Vagina (tissue), 2 donors: ENCODE data around the gene TMEM130. TPM values are rescaled to one million over a fixed set of nuclear protein-coding genes. Genes with fewer than 3 reads are reported as not detected.

ENCODE experiments used
- DNase-seq, 2 donors: peaks; one replicate each; pipeline ENCODE4 v3.0.0-alpha.2; 2017; ENCODE audit errors: extremely low spot score in 2 of 2
- H3K27ac ChIP-seq: fragments of 200-600 bp; sonication (generic); one replicate; pipeline ENCODE4 v1.5.1; 2019
- H3K27me3 ChIP-seq: fragments of 200-600 bp; sonication (generic); one replicate; pipeline ENCODE4 v1.5.1; 2019
- H3K36me3 ChIP-seq, 2 donors: fragments of 200-600 bp; sonication (generic); one replicate each; pipeline ENCODE4 v1.5.1; 2017 to 2019
- H3K4me1 ChIP-seq: fragments of 200-600 bp; sonication (generic); one replicate; pipeline ENCODE4 v1.5.1; 2019
- H3K4me3 ChIP-seq, 2 donors: fragments of 200-600 bp; sonication (generic); 1 replicate in 1 of 2; 2 replicates in 1 of 2; pipeline ENCODE4 v1.5.1; 2016 to 2019
- H3K9me3 ChIP-seq: fragments of 200-600 bp; sonication (generic); one replicate; pipeline ENCODE4 v1.5.1; 2019
- CTCF ChIP-seq, 3 experiments: fragments of 450-650 bp in 2 of 3; fragments of 200-600 bp in 1 of 3; sonication (generic) in 1 of 3; IDR thresholded peaks; one replicate each; pipeline ENCODE4 v1.5.1; 2017 to 2019; ENCODE audit warnings: antibody characterized with exemption in 3 of 3, mild to moderate bottlenecking in 2 of 3, moderate library complexity in 2 of 3
- POLR2A ChIP-seq, 2 donors: fragments of 450-650 bp; IDR thresholded peaks; one replicate each; pipeline ENCODE4 v1.6.1; 2017; ENCODE audit warnings: antibody characterized with exemption in 2 of 2, mild to moderate bottlenecking in 2 of 2, moderate library complexity in 2 of 2
- POLR2AphosphoS5 ChIP-seq, 2 donors: sonication (generic); formaldehyde crosslinking; IDR thresholded peaks; one replicate each; pipeline ENCODE4 v1.9.0; 2017; ENCODE audit warnings: antibody characterized with exemption in 2 of 2, mild to moderate bottlenecking in 2 of 2, low read depth in 1 of 2; ENCODE audit not compliant: insufficient read depth in 1 of 2
- intact Hi-C: fragments of 100-400 bp; cut with DNase I; formaldehyde crosslinking; loops from one replicate; pipeline ENCODE4 v1.15.1; 2023
- microRNA-seq: library from miRNA; unstranded; fragments of <30 nt; microRNA quantifications from one replicate; pipeline ENCODE4, GENCODE V29; 2017; ENCODE audit warnings: borderline number of aligned reads, borderline replicate concordance
- small RNA-seq: library from RNA; depleted of rRNA; stranded (forward); fragments of <200 nt; gene quantifications from one replicate; pipeline ENCODE3, GENCODE V24; 2016
- total RNA-seq: library from RNA; depleted of rRNA; stranded (reverse); fragments of >200 nt; gene quantifications from one replicate; pipeline ENCODE4 v1.2.3, GENCODE V29; 2016

Gene TMEM130
- total RNA-seq, 1 donor from 2014 or later: 3.7 TPM

- Histone ChIP-seq H3K27me3 (no peaks in the 10 kb centered on the region), H3K9me3 (no peaks in the 10 kb centered on the region), H3K36me3 (no peaks in the 10 kb centered on the region), H3K27ac (no peak overlapping the region), H3K4me3 (no peak overlapping the region), H3K4me1 (no peaks in the 10 kb centered on the region)
- TF ChIP-seq POLR2A (IDR thresholded peaks at IDR 0.05) (no peak), POLR2AphosphoS5 (IDR thresholded peaks at IDR 0.05; ENCODE audit: insufficient read depth in 1 of 2, low read depth in 1 of 2) (no peak), CTCF (IDR thresholded peaks at IDR 0.05) (no peak)
- intact Hi-C loops: no loop called here
- no peak for DNase-seq
These were observed 67.6 kb downstream of the TMEM130 start for GRCh38 chr7:98802088-98802780.

GRCh38 chr7:98800996-98801395 lies 68.8 kb downstream of the TMEM130 start:
- no peak overlapping the region for H3K27ac ChIP-seq
- intact Hi-C loops: no loop called here
- no peaks in the 10 kb centered on the region for H3K27me3 ChIP-seq
- no peak for TF ChIP-seq POLR2AphosphoS5 (IDR thresholded peaks at IDR 0.05; ENCODE audit: insufficient read depth in 1 of 2, low read depth in 1 of 2)
- no peak for TF ChIP-seq CTCF (IDR thresholded peaks at IDR 0.05)
- no peak for TF ChIP-seq POLR2A (IDR thresholded peaks at IDR 0.05)
- no peaks in the 10 kb centered on the region for H3K4me1 ChIP-seq
- H3K4me3 ChIP-seq: no peak overlapping the region
- H3K36me3 ChIP-seq: no peaks in the 10 kb centered on the region
- DNase-seq: no peak
- no peaks in the 10 kb centered on the region for H3K9me3 ChIP-seq

- intact Hi-C loops: no loop called here
- Histone ChIP-seq H3K4me3 (no peak overlapping the region), H3K4me1 (no peaks in the 10 kb centered on the region), H3K27me3 (no peaks in the 10 kb centered on the region), H3K36me3 (no peaks in the 10 kb centered on the region), H3K27ac (no peak overlapping the region), H3K9me3 (no peaks in the 10 kb centered on the region)
- DNase-seq: no peak
- no peak for TF ChIP-seq CTCF (IDR thresholded peaks at IDR 0.05)
- TF ChIP-seq POLR2AphosphoS5 (IDR thresholded peaks at IDR 0.05; ENCODE audit: insufficient read depth in 1 of 2, low read depth in 1 of 2): no peak
- no peak for TF ChIP-seq POLR2A (IDR thresholded peaks at IDR 0.05)
These were observed 72.7 kb downstream of the TMEM130 start for GRCh38 chr7:98797150-98797549.

Small RNA genes within 50 kb of the gene (microRNA-seq; reads per million reads assigned to microRNA genes)
- 3.8 reads per million for gene MIR3609

Small RNA genes within 50 kb of the gene (small RNA-seq; reads per million reads assigned to genes)
- 440 reads per million, percentile 98 among the genes with 10 or more reads in this experiment for gene MIR3609

Other genes starting within 250 kb of the TMEM130 start
- 39.3 TPM for gene TRRAP, start 8.5 kb upstream of the TMEM130 start, total RNA-seq